H1 (cell line): Measurements from ENCODE around the gene SOX6. TPM values are rescaled to one million over a fixed set of nuclear protein-coding genes. Genes with fewer than 3 reads are reported as not detected.

Experiments
- CTCF ChIA-PET: fragments of 300-600 bp; sonication (Branson Sonifier 250); formaldehyde crosslinking; loops from one replicate; lab custom pipeline; 2021; ENCODE audit not compliant: partially characterized antibody; lab: Charles Lee
- POLR2A ChIA-PET: fragments of 300-600 bp; sonication (Branson Sonifier 250); formaldehyde crosslinking; loops from one replicate; lab custom pipeline; 2021; ENCODE audit warnings: inconsistent platforms; ENCODE audit not compliant: partially characterized antibody; lab: Charles Lee
- DNase-seq, 2 experiments: peaks; one replicate each; pipeline versions ENCODE4 v3.0.0 to v3.0.0-alpha.2; 2010 to 2022; ENCODE audit warnings: low spot score in 2 of 2, low read depth in 1 of 2, mixed read lengths in 1 of 2
- FAIRE-seq: peaks from 2 replicates; lab custom pipeline; 2011; peaks lifted over from hg19 to GRCh38; lab: Jason Lieb, UNC
- H2AFZ ChIP-seq: 2 replicates; pipeline ENCODE4 v1.8.1; 2012; ENCODE audit warnings: low read length, inconsistent platforms
- H2AK5ac ChIP-seq: 2 replicates; pipeline ENCODE4 v1.6.1; 2013; ENCODE audit warnings: low read depth, low read length
- H2BK120ac ChIP-seq: replicated peaks from 2 replicates; pipeline ENCODE3; 2013; ENCODE audit warnings: low read depth, low read length, inconsistent platforms
- H2BK12ac ChIP-seq: 2 replicates; pipeline ENCODE4 v1.6.1; 2013; ENCODE audit warnings: low read depth, low read length
- H2BK15ac ChIP-seq: 2 replicates; pipeline ENCODE4 v1.6.1; 2013; ENCODE audit warnings: low read length
- H2BK20ac ChIP-seq: 2 replicates; pipeline ENCODE4 v1.6.1; 2013; ENCODE audit warnings: low read length
- H2BK5ac ChIP-seq: 2 replicates; pipeline ENCODE4 v1.6.1; 2013; ENCODE audit warnings: low read depth, low read length
- H3K14ac ChIP-seq: 2 replicates; pipeline ENCODE4 v1.6.1; 2013; ENCODE audit warnings: inconsistent platforms; ENCODE audit not compliant: insufficient read length
- H3K18ac ChIP-seq: 2 replicates; pipeline ENCODE4 v1.6.1; 2013; ENCODE audit warnings: low read length; ENCODE audit errors: extremely low read depth
- H3K23ac ChIP-seq: 2 replicates; pipeline ENCODE4 v1.6.1; 2013; ENCODE audit warnings: inconsistent platforms; ENCODE audit not compliant: insufficient read length
- H3K23me2 ChIP-seq: 2 replicates; pipeline ENCODE4 v1.6.1; 2013; ENCODE audit warnings: low read depth, low read length
- H3K27ac ChIP-seq: 2 replicates; pipeline ENCODE4 v1.6.1; 2011; ENCODE audit warnings: low read depth, low read length, inconsistent platforms
- H3K27me3 ChIP-seq, 4 experiments: replicated peaks in 1 of 4; 1 replicate in 1 of 4; 2 replicates in 3 of 4; pipeline versions ENCODE4 v1.6.1 to v1.8.1; 2011 to 2013; ENCODE audit warnings: low read length in 3 of 4, mild to moderate bottlenecking in 3 of 4, inconsistent platforms in 2 of 4, mixed read lengths in 2 of 4, moderate library complexity in 1 of 4; ENCODE audit not compliant: control insufficient read depth in 3 of 4, insufficient read depth in 3 of 4; ENCODE audit errors: extremely low read depth in 1 of 4
- H3K36me3 ChIP-seq, 4 experiments: 2 replicates each; pipeline versions ENCODE4 v1.6.1 to v1.8.1; 2011 to 2013; ENCODE audit warnings: mild to moderate bottlenecking in 4 of 4, low read length in 3 of 4, moderate library complexity in 2 of 4, control low read depth in 1 of 4, inconsistent platforms in 1 of 4; ENCODE audit not compliant: insufficient read depth in 4 of 4, control insufficient read depth in 2 of 4
- H3K4ac ChIP-seq: replicated peaks from 2 replicates; pipeline ENCODE3; 2013; ENCODE audit warnings: low read length, low read depth, mixed read lengths, inconsistent platforms; ENCODE audit not compliant: insufficient read length
- H3K4me1 ChIP-seq, 4 experiments: replicated peaks in 1 of 4; 1 replicate in 1 of 4; 2 replicates in 3 of 4; pipeline versions ENCODE4 v1.6.1 to v1.8.1; 2011 to 2013; ENCODE audit warnings: low read length in 3 of 4, inconsistent platforms in 2 of 4, mixed read lengths in 1 of 4; ENCODE audit not compliant: insufficient read depth in 4 of 4, control insufficient read depth in 3 of 4
- H3K4me2 ChIP-seq, 2 experiments: 2 replicates each; pipeline versions ENCODE4 v1.6.1 to v1.8.1; 2011 to 2013; ENCODE audit warnings: low read depth in 2 of 2, low read length in 2 of 2, control low read depth in 1 of 2, inconsistent platforms in 1 of 2, mild to moderate bottlenecking in 1 of 2; ENCODE audit not compliant: insufficient read depth in 1 of 2
- H3K4me3 ChIP-seq, 4 experiments: fragments of 200-600, 300-600 bp in 1 of 4; sonication (generic), shearing (Covaris generic), sonication (Bioruptor Twin) in 1 of 4; 2 replicates each; pipeline versions ENCODE4 v1.5.1 to v1.8.1; 2011 to 2016; ENCODE audit warnings: low read length in 4 of 4, low read depth in 3 of 4, control low read depth in 2 of 4, inconsistent platforms in 2 of 4, mild to moderate bottlenecking in 2 of 4, mixed read lengths in 1 of 4, moderate library complexity in 1 of 4; ENCODE audit not compliant: insufficient read depth in 2 of 4; ENCODE audit errors: extremely low read depth in 1 of 4
- H3K56ac ChIP-seq: replicated peaks from 2 replicates; pipeline ENCODE3; 2013; ENCODE audit warnings: low read depth, mild to moderate bottlenecking, mixed read lengths, low read length, inconsistent platforms; ENCODE audit not compliant: insufficient read length
- H3K79me1 ChIP-seq: 2 replicates; pipeline ENCODE4 v1.6.1; 2013; ENCODE audit warnings: low read depth, low read length, control low read depth
- H3K79me2 ChIP-seq, 2 experiments: 2 replicates each; pipeline versions ENCODE4 v1.6.1 to v1.8.1; 2012 to 2013; ENCODE audit warnings: low read length in 2 of 2, mild to moderate bottlenecking in 2 of 2, inconsistent platforms in 1 of 2; ENCODE audit not compliant: insufficient read depth in 2 of 2, control insufficient read depth in 1 of 2
- H3K9ac ChIP-seq, 4 experiments: replicated peaks in 1 of 4; 1 replicate in 1 of 4; 2 replicates in 3 of 4; pipeline versions ENCODE4 v1.6.1 to v1.8.1; 2011 to 2013; ENCODE audit warnings: low read depth in 3 of 4, low read length in 3 of 4, control low read depth in 2 of 4, mild to moderate bottlenecking in 2 of 4, moderate library complexity in 2 of 4, inconsistent platforms in 1 of 4; ENCODE audit errors: extremely low read depth in 1 of 4
- H3K9me3 ChIP-seq, 2 experiments: 2 replicates each; pipeline versions ENCODE4 v1.6.1 to v1.8.1; 2012 to 2013; ENCODE audit warnings: mild to moderate bottlenecking in 2 of 2, moderate library complexity in 2 of 2, control low read depth in 1 of 2, inconsistent platforms in 1 of 2, low read depth in 1 of 2, low read length in 1 of 2, mixed read lengths in 1 of 2; ENCODE audit not compliant: insufficient read depth in 2 of 2
- H4K20me1 ChIP-seq, 2 experiments: replicated peaks in 1 of 2; 2 replicates each; pipeline versions ENCODE3 to v1.8.1; 2011 to 2013; ENCODE audit warnings: inconsistent platforms in 2 of 2, low read length in 2 of 2, mild to moderate bottlenecking in 1 of 2; ENCODE audit not compliant: insufficient read depth in 2 of 2, control insufficient read depth in 1 of 2
- H4K5ac ChIP-seq: 2 replicates; pipeline ENCODE4 v1.6.1; 2013; ENCODE audit warnings: low read length, low read depth, mixed read lengths, inconsistent platforms; ENCODE audit not compliant: insufficient read length
- H4K8ac ChIP-seq: 2 replicates; pipeline ENCODE4 v1.8.0; 2013; ENCODE audit warnings: mild to moderate bottlenecking, moderate library complexity, low read length, inconsistent platforms; ENCODE audit not compliant: insufficient read depth; ENCODE audit errors: extremely low read depth
- H4K91ac ChIP-seq: replicated peaks from 2 replicates; pipeline ENCODE3; 2013; ENCODE audit warnings: low read length, mixed read lengths, inconsistent platforms; ENCODE audit not compliant: insufficient read length
- ATF3 ChIP-seq: IDR thresholded peaks from 2 replicates; pipeline ENCODE4 v1.6.1; 2011; ENCODE audit warnings: low read depth, mild to moderate bottlenecking, low read length; ENCODE audit not compliant: insufficient read depth
- CBX8 ChIP-seq: fragments of 300-800, 300-1000 bp; sonication (generic); IDR thresholded peaks from 2 replicates; pipeline ENCODE4 v1.7.1; 2016; ENCODE audit warnings: low read depth, low read length, borderline replicate concordance
- CHD2 ChIP-seq: IDR thresholded peaks from 2 replicates; pipeline ENCODE4 v1.6.1; 2012; ENCODE audit warnings: low read length, improper control_type of control experiment
- CTBP2 ChIP-seq: IDR thresholded peaks from 2 replicates; pipeline ENCODE4 v1.7.0; 2011; ENCODE audit warnings: borderline replicate concordance, mild to moderate bottlenecking, moderate library complexity, mixed read lengths, low read length; ENCODE audit not compliant: insufficient read depth, insufficient read length
- EGR1 ChIP-seq: IDR thresholded peaks from 2 replicates; pipeline ENCODE4 v1.6.1; 2011; ENCODE audit warnings: low read depth, low read length, borderline replicate concordance
- RAD21 ChIP-seq, 2 experiments: IDR thresholded peaks in 1 of 2; conservative IDR thresholded peaks in 1 of 2; 2 replicates each; pipeline ENCODE4 v1.6.1; 2011; ENCODE audit warnings: low read depth in 2 of 2, low read length in 2 of 2, improper control_type of control experiment in 1 of 2, inconsistent platforms in 1 of 2, mild to moderate bottlenecking in 1 of 2, moderate library complexity in 1 of 2
- SP1 ChIP-seq: IDR thresholded peaks from 2 replicates; pipeline ENCODE4 v1.6.1; 2011; ENCODE audit warnings: low read depth, low read length
- SRF ChIP-seq: IDR thresholded peaks from 2 replicates; pipeline ENCODE4 v1.6.1; 2011; ENCODE audit warnings: mild to moderate bottlenecking, low read depth, low read length, moderate library complexity
- TAF7 ChIP-seq: optimal IDR thresholded peaks from 2 replicates; pipeline ENCODE3; 2011; ENCODE audit warnings: low read depth, mild to moderate bottlenecking, inconsistent platforms, low read length, moderate library complexity, borderline replicate concordance
- ZNF274 ChIP-seq: IDR thresholded peaks from 2 replicates; pipeline ENCODE4 v1.7.0; 2012; ENCODE audit warnings: low read length, borderline replicate concordance; ENCODE audit errors: extremely low read depth
- WGBS, 2 experiments: shearing (Covaris generic) in 1 of 2; methylation state at CpG; one replicate each; pipeline versions ENCODE4 v1.1.6 to v1.1.7; 2013 to 2015; ENCODE audit warnings: low lambda C conversion rate in 2 of 2, mixed read lengths in 2 of 2, inconsistent platforms in 1 of 2, low coverage in 1 of 2, missing lambda C conversion rate in 1 of 2; ENCODE audit not compliant: insufficient replicate concordance in 2 of 2, insufficient coverage in 1 of 2, insufficient read length in 1 of 2; ENCODE audit errors: extremely low coverage in 1 of 2, missing lambda C conversion rate in 1 of 2; 5-methylcytosine and 5-hydroxymethylcytosine counted together
- polyA plus RNA-seq, 7 experiments: library from polyadenylated mRNA; depleted of rRNA in 3 of 7; stranded (reverse) in 5 of 7; unstranded in 2 of 7; fragments of >200 nt in 5 of 7; fragments of 200-250 nt in 2 of 7; gene quantifications; 1 replicate in 5 of 7; 2 replicates in 1 of 7; 4 replicates in 1 of 7; pipeline versions ENCODE4 v1.2.1 to v1.2.3, GENCODE V29; 2011 to 2013; ENCODE audit warnings: missing spikeins in 2 of 7, mixed read lengths in 2 of 7
- total RNA-seq: library from RNA; stranded (reverse); fragmentation: NEBNext Ultra II Directional; extraction: Animal tissue kit (Norgen Biotek cat#: 25700); gene quantifications from 2 replicates; pipeline ENCODE4 v1.2.1, GENCODE V29; 2021

SOX6 gene
- total and polyA plus RNA-seq, 2 of the 8 experiments (the other 6 are each of a cell fraction or from before 2014, with no cell fraction given), result 0.09 TPM; not detected in 1

GRCh38 chr11:15993345-15993744, 363.0 kb downstream of the SOX6 start:
- H3K9ac ChIP-seq, result no peak overlapping the region
- TF ChIP-seq EGR1 (no peak), ATF3 (no peak), TAF7 (no peak), SP1 (no peak), ZNF274 (no peak), CBX8 (no peak), CTBP2 (no peak), CHD2 (no peak), SRF (no peak), RAD21 (IDR thresholded peaks at IDR 0.05 in 1 of 2, conservative IDR thresholded peaks at IDR 0.05 in 1 of 2; ENCODE audit: low read depth in 2 of 2, low read length in 2 of 2) (no peak)
- H2BK12ac ChIP-seq, result no peak overlapping the region
- H3K27me3 ChIP-seq, result peaks cover 34 to 86% (median 68%) of the 10 kb centered on the region in 4 experiments
- H4K91ac ChIP-seq, result no peak overlapping the region
- no peak overlapping the region for H4K5ac ChIP-seq
- H3K18ac ChIP-seq, result no peak overlapping the region
- no peak overlapping the region for H3K23ac ChIP-seq
- DNase-seq, result no peak
- no peak overlapping the region for H3K4me3 ChIP-seq
- CTCF ChIA-PET, result no interaction called here
- no peaks in the 10 kb centered on the region for H3K36me3 ChIP-seq
- H3K23me2 ChIP-seq, result peaks cover 2% of the 10 kb centered on the region; the same call in 1 of the 2 replicates
- H3K27ac ChIP-seq, result no peak overlapping the region
- H3K4ac ChIP-seq, result no peak overlapping the region
- no peak overlapping the region for H2BK20ac ChIP-seq
- H2BK15ac ChIP-seq, result no peak overlapping the region
- no peaks in the 10 kb centered on the region for H3K79me1 ChIP-seq
- no peak overlapping the region for H2AFZ ChIP-seq
- POLR2A ChIA-PET, result no interaction called here
- no peak overlapping the region for H3K4me2 ChIP-seq
- no peak overlapping the region for H3K14ac ChIP-seq
- H2AK5ac ChIP-seq, result no peak overlapping the region
- no peak overlapping the region for H2BK5ac ChIP-seq
- WGBS, 2 experiments, result 82% methylated on average over 4 of the region's 4 CpGs; no CpG with 5 or more reads in 1 of the 2 experiments
- no peaks in the 10 kb centered on the region for H3K79me2 ChIP-seq
- H3K56ac ChIP-seq, result no peak overlapping the region
- H3K4me1 ChIP-seq, result no peaks in the 10 kb centered on the region
- H3K9me3 ChIP-seq, result no peaks in the 10 kb centered on the region
- no peak overlapping the region for H4K8ac ChIP-seq
- H4K20me1 ChIP-seq, result peaks cover 3 to 7% of the 10 kb centered on the region in 2 experiments
- H2BK120ac ChIP-seq, result no peak overlapping the region
- FAIRE-seq, result no peak
